H9 (cell line): Measurements from ENCODE around the gene HMCN1. TPM values are rescaled to one million over a fixed set of nuclear protein-coding genes. Genes with fewer than 3 reads are reported as not detected.

ENCODE experiments used
- DNase-seq: peaks from one replicate; pipeline ENCODE4 v3.0.0-alpha.2; 2017
- H2AFZ ChIP-seq: one replicate; pipeline ENCODE4 v1.6.1; 2013; ENCODE audit warnings: mild to moderate bottlenecking, low read length, control low read depth, moderate library complexity
- H2AK5ac ChIP-seq: 2 replicates; pipeline ENCODE4 v1.6.1; 2013; ENCODE audit warnings: low read length, control low read depth, mixed read lengths; ENCODE audit not compliant: insufficient read length
- H2BK120ac ChIP-seq: one replicate; pipeline ENCODE4 v1.6.1; 2013; ENCODE audit warnings: low read depth, mild to moderate bottlenecking, low read length, control low read depth, inconsistent platforms; ENCODE audit not compliant: poor library complexity, severe bottlenecking
- H2BK12ac ChIP-seq: 2 replicates; pipeline ENCODE4 v1.6.1; 2013; ENCODE audit warnings: low read length, control low read depth, mixed read lengths, low read depth; ENCODE audit not compliant: insufficient read length
- H2BK15ac ChIP-seq: 2 replicates; pipeline ENCODE4 v1.6.1; 2013; ENCODE audit warnings: low read depth, low read length, control low read depth
- H2BK20ac ChIP-seq: one replicate; pipeline ENCODE4 v1.6.1; 2013; ENCODE audit warnings: low read depth, mild to moderate bottlenecking, low read length, control low read depth, inconsistent platforms; ENCODE audit not compliant: poor library complexity, severe bottlenecking
- H2BK5ac ChIP-seq: 2 replicates; pipeline ENCODE4 v1.6.1; 2013; ENCODE audit warnings: low read length, control low read depth, mixed read lengths; ENCODE audit not compliant: insufficient read length
- H3K14ac ChIP-seq: 2 replicates; pipeline ENCODE4 v1.6.1; 2013; ENCODE audit warnings: low read length, control low read depth; ENCODE audit not compliant: insufficient read depth
- H3K18ac ChIP-seq: 2 replicates; pipeline ENCODE4 v1.6.1; 2013; ENCODE audit warnings: low read depth, mild to moderate bottlenecking, mixed read lengths, low read length, control low read depth; ENCODE audit not compliant: insufficient read length
- H3K23ac ChIP-seq: 2 replicates; pipeline ENCODE4 v1.6.1; 2013; ENCODE audit warnings: low read length, control low read depth, mixed read lengths, low read depth; ENCODE audit not compliant: insufficient read length
- H3K23me2 ChIP-seq: 2 replicates; pipeline ENCODE4 v1.6.1; 2013; ENCODE audit warnings: low read depth, mild to moderate bottlenecking, mixed read lengths, low read length, control low read depth; ENCODE audit not compliant: insufficient read length, poor library complexity, severe bottlenecking
- H3K27ac ChIP-seq: 2 replicates; pipeline ENCODE4 v1.5.1; 2013; ENCODE audit warnings: low read length, control low read depth, mixed read lengths, low read depth; ENCODE audit not compliant: insufficient read length
- H3K27me3 ChIP-seq: 2 replicates; pipeline ENCODE4 v1.6.1; 2013; ENCODE audit warnings: low read length, control low read depth, inconsistent platforms; ENCODE audit not compliant: insufficient read depth
- H3K4ac ChIP-seq: 2 replicates; pipeline ENCODE4 v1.6.1; 2013; ENCODE audit warnings: low read depth, mild to moderate bottlenecking, control low read depth, inconsistent platforms, low read length, moderate library complexity
- H3K4me1 ChIP-seq: 2 replicates; pipeline ENCODE4 v1.6.1; 2013; ENCODE audit warnings: low read length, control low read depth, inconsistent platforms; ENCODE audit not compliant: insufficient read depth
- H3K4me2 ChIP-seq: 2 replicates; pipeline ENCODE4 v1.6.1; 2013; ENCODE audit warnings: low read length, control low read depth, mixed read lengths; ENCODE audit not compliant: insufficient read length, insufficient read depth
- H3K56ac ChIP-seq: 2 replicates; pipeline ENCODE4 v1.6.1; 2013; ENCODE audit warnings: low read depth, mild to moderate bottlenecking, mixed read lengths, low read length, control low read depth; ENCODE audit not compliant: insufficient read length
- H3K79me1 ChIP-seq: 2 replicates; pipeline ENCODE4 v1.6.1; 2013; ENCODE audit warnings: low read depth, mild to moderate bottlenecking, moderate library complexity, low read length, control low read depth, inconsistent platforms; ENCODE audit not compliant: insufficient read depth, poor library complexity, severe bottlenecking
- H3K79me2 ChIP-seq: 2 replicates; pipeline ENCODE4 v1.6.1; 2013; ENCODE audit warnings: low read length, control low read depth, inconsistent platforms; ENCODE audit not compliant: insufficient read depth
- H3K9ac ChIP-seq: 2 replicates; pipeline ENCODE4 v1.6.1; 2013; ENCODE audit warnings: low read length, control low read depth, mixed read lengths; ENCODE audit not compliant: insufficient read length; ENCODE audit errors: extremely low read depth
- H3K9me3 ChIP-seq: one replicate; pipeline ENCODE4 v1.6.1; 2013; ENCODE audit warnings: low read depth, low read length, inconsistent platforms; ENCODE audit not compliant: control insufficient read depth
- H3T11ph ChIP-seq: one replicate; pipeline ENCODE4 v1.6.1; 2013; ENCODE audit warnings: mild to moderate bottlenecking, low read length, control low read depth, inconsistent platforms
- H4K20me1 ChIP-seq: one replicate; pipeline ENCODE4 v1.6.1; 2013; ENCODE audit not compliant: control insufficient read depth, insufficient read length, insufficient read depth
- H4K5ac ChIP-seq: 2 replicates; pipeline ENCODE4 v1.6.1; 2013; ENCODE audit warnings: low read depth, mild to moderate bottlenecking, mixed read lengths, low read length, control low read depth; ENCODE audit not compliant: insufficient read length
- H4K8ac ChIP-seq: replicated peaks from 2 replicates; pipeline ENCODE4 v1.6.1; 2013; ENCODE audit warnings: low read length, control low read depth, mixed read lengths, low read depth; ENCODE audit not compliant: insufficient read length
- H4K91ac ChIP-seq: 2 replicates; pipeline ENCODE4 v1.6.1; 2013; ENCODE audit warnings: low read depth, mild to moderate bottlenecking, moderate library complexity, mixed read lengths, low read length, control low read depth; ENCODE audit not compliant: insufficient read length
- H3K27ac Mint-ChIP-seq, 3 experiments: 2 replicates in 2 of 3; 3 replicates in 1 of 3; pipeline ENCODE4 v1.8.0; 2020 to 2021; ENCODE audit warnings: mixed read lengths in 3 of 3, mild to moderate bottlenecking in 1 of 3, moderate library complexity in 1 of 3
- H3K27me3 Mint-ChIP-seq: 2 replicates; pipeline ENCODE4 v1.8.0; 2021; ENCODE audit warnings: low read depth, mild to moderate bottlenecking, moderate library complexity, mixed read lengths
- H3K36me3 Mint-ChIP-seq, 3 experiments: 2 replicates in 2 of 3; 3 replicates in 1 of 3; pipeline ENCODE4 v1.8.0; 2020 to 2021; ENCODE audit warnings: low read depth in 3 of 3, mixed read lengths in 3 of 3; ENCODE audit not compliant: insufficient read depth in 1 of 3
- H3K4me1 Mint-ChIP-seq, 2 experiments: 2 replicates each; pipeline ENCODE4 v1.8.0; 2020; ENCODE audit warnings: mixed read lengths in 2 of 2
- H3K4me3 Mint-ChIP-seq, 2 experiments: 2 replicates in 1 of 2; 3 replicates in 1 of 2; pipeline ENCODE4 v1.8.0; 2020 to 2021; ENCODE audit warnings: mild to moderate bottlenecking in 2 of 2, mixed read lengths in 2 of 2, moderate library complexity in 1 of 2
- H3K9me3 Mint-ChIP-seq, 2 experiments: 2 replicates in 1 of 2; 3 replicates in 1 of 2; pipeline ENCODE4 v1.8.0; 2020; ENCODE audit warnings: mild to moderate bottlenecking in 2 of 2, mixed read lengths in 2 of 2, moderate library complexity in 1 of 2
- WGBS: extraction: QIAGEN DNeasy Blood & Tissue Kit; methylation state at CpG from one replicate; pipeline ENCODE4 v1.1.7; 2013; ENCODE audit warnings: missing lambda C conversion rate, low lambda C conversion rate, mixed read lengths; ENCODE audit not compliant: insufficient read length; ENCODE audit errors: extremely low coverage; 5-methylcytosine and 5-hydroxymethylcytosine counted together
- total RNA-seq: library from RNA; stranded (reverse); gene quantifications from 2 replicates; pipeline ENCODE4 v1.2.1, GENCODE V29; 2021
- TF ChIP-seq, protein P1 (sequence below): fragments of 200-600 bp; sonication (generic); conservative IDR thresholded peaks from 3 replicates; pipeline ENCODE4 v1.8.0; 2021; ENCODE audit warnings: antibody characterized with exemption, mild to moderate bottlenecking

Gene HMCN1
- total RNA-seq, 1 experiment from 2014 or later = 3.3 TPM

DNA sequence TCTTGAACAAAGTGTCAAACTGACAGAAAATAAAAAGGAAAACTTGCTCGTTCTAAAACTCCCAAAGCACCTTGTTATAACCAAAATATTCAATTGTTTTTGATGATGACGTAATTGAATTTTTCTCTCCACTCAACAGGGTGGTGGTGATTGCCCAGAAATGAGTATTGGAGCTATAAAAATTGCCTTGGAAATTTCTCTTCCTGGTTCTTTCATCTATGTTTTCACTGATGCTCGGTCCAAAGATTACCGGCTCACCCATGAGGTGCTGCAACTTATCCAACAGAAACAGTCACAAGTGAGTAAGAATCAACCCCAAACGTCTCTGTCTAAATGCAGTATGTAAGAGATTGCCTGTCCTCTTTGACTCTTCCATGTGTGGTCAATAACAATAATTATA, 130.1 kb downstream of the HMCN1 start:
- TF ChIP-seq, protein P1, sequence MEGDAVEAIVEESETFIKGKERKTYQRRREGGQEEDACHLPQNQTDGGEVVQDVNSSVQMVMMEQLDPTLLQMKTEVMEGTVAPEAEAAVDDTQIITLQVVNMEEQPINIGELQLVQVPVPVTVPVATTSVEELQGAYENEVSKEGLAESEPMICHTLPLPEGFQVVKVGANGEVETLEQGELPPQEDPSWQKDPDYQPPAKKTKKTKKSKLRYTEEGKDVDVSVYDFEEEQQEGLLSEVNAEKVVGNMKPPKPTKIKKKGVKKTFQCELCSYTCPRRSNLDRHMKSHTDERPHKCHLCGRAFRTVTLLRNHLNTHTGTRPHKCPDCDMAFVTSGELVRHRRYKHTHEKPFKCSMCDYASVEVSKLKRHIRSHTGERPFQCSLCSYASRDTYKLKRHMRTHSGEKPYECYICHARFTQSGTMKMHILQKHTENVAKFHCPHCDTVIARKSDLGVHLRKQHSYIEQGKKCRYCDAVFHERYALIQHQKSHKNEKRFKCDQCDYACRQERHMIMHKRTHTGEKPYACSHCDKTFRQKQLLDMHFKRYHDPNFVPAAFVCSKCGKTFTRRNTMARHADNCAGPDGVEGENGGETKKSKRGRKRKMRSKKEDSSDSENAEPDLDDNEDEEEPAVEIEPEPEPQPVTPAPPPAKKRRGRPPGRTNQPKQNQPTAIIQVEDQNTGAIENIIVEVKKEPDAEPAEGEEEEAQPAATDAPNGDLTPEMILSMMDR = no peak
- peaks cover 5 to 8% of the 10 kb centered on the region in 2 experiments; a peak in 2 of 4 replicates for H3K4me1 Mint-ChIP-seq
- H3K9me3 Mint-ChIP-seq = no peaks in the 10 kb centered on the region

More for the DNA sequence above, 130.1 kb downstream of the HMCN1 start:
- Histone ChIP-seq H4K8ac (no peak overlapping the region), H3K56ac (no peak overlapping the region), H2AK5ac (no peak overlapping the region), H3T11ph (no peak overlapping the region), H3K14ac (no peak overlapping the region), H3K18ac (no peak overlapping the region), H2BK120ac (no peak overlapping the region), H3K27me3 (no peaks in the 10 kb centered on the region), H3K23ac (no peak overlapping the region), H2BK15ac (no peak overlapping the region), H3K4me2 (no peak overlapping the region), H4K5ac (no peak overlapping the region), H2BK20ac (no peak overlapping the region), H3K4me1 (no peaks in the 10 kb centered on the region; the same call in 1 of the 2 replicates), H3K23me2 (no peaks in the 10 kb centered on the region), H4K91ac (no peak overlapping the region), H3K9ac (no peak overlapping the region), H2BK12ac (no peak overlapping the region), H2BK5ac (no peak overlapping the region), H3K4ac (no peak overlapping the region), H3K79me1 (no peaks in the 10 kb centered on the region), H2AFZ (no peak overlapping the region), H3K9me3 (no peaks in the 10 kb centered on the region), H4K20me1 (no peaks in the 10 kb centered on the region), H3K27ac (no peak overlapping the region), H3K79me2 (no peaks in the 10 kb centered on the region)
- Mint-ChIP-seq H3K36me3 (peaks cover 0 to 2% (median 0%) of the 10 kb centered on the region in 3 experiments; a peak in 2 of 7 replicates), H3K4me3 (no peak overlapping the region), H3K27me3 (no peaks in the 10 kb centered on the region), H3K27ac (no peak overlapping the region)
- no CpG with 5 or more reads among the region's 5 CpGs for WGBS
- DNase-seq = no peak
